Activated CD8-positive, alpha-beta memory T cell treated with anti-CD3 and anti-CD28 coated beads, Interleukin-2, amount 10 ng/mL, durations not matched to agents 7 days and 5 days (primary cell): Measurements from ENCODE around the gene GTPBP4. TPM values are rescaled to one million over a fixed set of nuclear protein-coding genes. Genes with fewer than 3 reads are reported as not detected.

Experiments used
- ATAC-seq: fragments of 150-1000 bp; cut with Tn5 transposase; one replicate; pipeline ENCODE4 v1.10.0; 2021; ENCODE audit warnings: moderate library complexity
- CTCF ChIA-PET: fragments of 350-600 bp; sonication (Branson Sonifier 250); formaldehyde crosslinking; loops from one replicate; lab custom pipeline; 2021; ENCODE audit warnings: antibody characterized with exemption; lab: Charles Lee
- DNase-seq: peaks from one replicate; pipeline ENCODE4 v3.0.0-alpha.2; 2020
- H3K27ac Mint-ChIP-seq: one replicate; pipeline ENCODE4 v1.8.0; 2021; ENCODE audit warnings: mild to moderate bottlenecking, mixed read lengths
- H3K27me3 Mint-ChIP-seq: one replicate; pipeline ENCODE4 v1.8.0; 2021; ENCODE audit warnings: mixed read lengths
- H3K36me3 Mint-ChIP-seq: one replicate; pipeline ENCODE4 v1.8.0; 2021; ENCODE audit warnings: mild to moderate bottlenecking, mixed read lengths
- H3K4me1 Mint-ChIP-seq: one replicate; pipeline ENCODE4 v1.8.0; 2021; ENCODE audit warnings: mixed read lengths
- H3K4me3 Mint-ChIP-seq: one replicate; pipeline ENCODE4 v1.8.0; 2021; ENCODE audit warnings: mild to moderate bottlenecking, moderate library complexity, mixed read lengths
- H3K9me3 Mint-ChIP-seq: one replicate; pipeline ENCODE4 v1.8.0; 2022; ENCODE audit warnings: low read depth, mixed read lengths
- total RNA-seq, 2 experiments: library from RNA; stranded (reverse); gene quantifications; one replicate each; pipeline ENCODE4 v1.2.3, GENCODE V29; 2021

Gene GTPBP4
- total RNA-seq, 2 experiments from 2014 or later: 66.1 to 88.2 TPM

DNA sequence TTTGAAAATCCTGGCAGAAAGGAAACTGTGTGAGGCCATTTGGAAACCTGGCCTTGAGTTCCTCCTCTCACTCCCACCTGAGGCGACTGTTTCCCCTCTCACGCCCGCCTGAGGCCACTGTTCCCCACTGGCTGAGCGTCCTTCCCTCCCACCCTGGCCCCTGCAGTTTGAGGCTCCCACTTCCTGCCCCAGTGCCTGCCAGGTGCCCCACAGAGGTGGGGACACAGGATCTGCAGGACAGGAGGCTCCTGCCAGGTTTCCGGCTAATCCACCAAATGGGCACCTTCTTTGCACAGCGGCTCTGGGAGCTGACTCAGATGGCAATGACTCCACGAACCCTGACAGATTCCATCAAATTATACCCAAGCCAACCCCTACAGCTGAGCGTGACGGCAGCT lies 32.4 kb upstream of the GTPBP4 start:
- H3K9me3 Mint-ChIP-seq: no peaks in the 10 kb centered on the region
- H3K27ac Mint-ChIP-seq: no peak overlapping the region
- H3K36me3 Mint-ChIP-seq: no peaks in the 10 kb centered on the region
- CTCF ChIA-PET: no interaction called here
- ATAC-seq (no peak), DNase-seq (no peak)
- H3K27me3 Mint-ChIP-seq: peaks cover 9% of the 10 kb centered on the region
- no peaks in the 10 kb centered on the region for H3K4me1 Mint-ChIP-seq
- H3K4me3 Mint-ChIP-seq: no peak overlapping the region

DNA sequence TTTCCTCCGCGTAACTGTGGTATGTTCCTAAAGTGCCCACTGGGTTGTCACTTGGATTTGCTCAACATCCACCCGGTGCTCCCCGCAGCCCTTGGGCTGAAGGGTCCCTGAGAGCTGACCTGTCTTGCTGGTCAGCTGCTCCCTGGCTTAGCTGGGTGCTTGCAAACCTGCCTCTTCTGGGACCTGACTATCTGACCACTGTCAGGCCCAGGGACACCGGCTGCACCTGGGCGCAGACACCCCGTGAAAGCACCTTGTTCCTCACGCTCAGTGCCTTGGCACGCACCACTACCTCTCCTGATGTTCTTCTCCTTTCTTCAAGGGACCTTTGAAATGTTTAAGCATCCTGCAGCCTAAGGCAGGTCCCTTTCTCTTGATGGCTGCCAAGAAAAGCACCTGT lies 30.1 kb upstream of the GTPBP4 start:
- no peaks in the 10 kb centered on the region for H3K36me3 Mint-ChIP-seq
- H3K4me3 Mint-ChIP-seq: no peak overlapping the region
- ATAC-seq (no peak), DNase-seq (no peak)
- no peak overlapping the region for H3K27ac Mint-ChIP-seq
- CTCF ChIA-PET: no interaction called here
- no peaks in the 10 kb centered on the region for H3K4me1 Mint-ChIP-seq
- H3K27me3 Mint-ChIP-seq: peaks cover 9% of the 10 kb centered on the region
- no peaks in the 10 kb centered on the region for H3K9me3 Mint-ChIP-seq

DNA sequence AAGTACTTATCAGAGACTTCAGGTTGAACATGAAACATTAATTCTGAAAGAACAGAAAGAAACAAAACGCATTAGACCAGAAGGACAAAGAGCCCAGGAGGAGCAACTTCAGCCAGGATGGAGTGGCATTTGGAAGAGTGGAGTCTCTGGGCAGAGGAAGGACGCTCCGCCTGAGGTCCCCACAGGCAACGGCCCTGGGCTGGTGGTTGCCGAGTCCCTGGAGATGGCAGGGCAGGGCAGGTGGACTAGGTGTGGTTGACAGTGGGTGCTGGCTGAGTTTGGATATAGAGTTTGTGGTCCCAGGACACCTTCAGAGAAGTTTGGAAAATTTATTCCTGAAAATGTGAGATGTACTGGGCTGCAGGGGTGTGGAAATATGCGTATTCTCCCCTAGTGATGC lies 29.4 kb upstream of the GTPBP4 start:
- H3K9me3 Mint-ChIP-seq: no peaks in the 10 kb centered on the region
- no peak overlapping the region for H3K4me3 Mint-ChIP-seq
- CTCF ChIA-PET: no interaction called here
- DNase-seq: no peak
- H3K27me3 Mint-ChIP-seq: peaks cover 9% of the 10 kb centered on the region
- ATAC-seq: no peak
- H3K4me1 Mint-ChIP-seq: no peaks in the 10 kb centered on the region
- H3K36me3 Mint-ChIP-seq: no peaks in the 10 kb centered on the region
- no peak overlapping the region for H3K27ac Mint-ChIP-seq

DNA sequence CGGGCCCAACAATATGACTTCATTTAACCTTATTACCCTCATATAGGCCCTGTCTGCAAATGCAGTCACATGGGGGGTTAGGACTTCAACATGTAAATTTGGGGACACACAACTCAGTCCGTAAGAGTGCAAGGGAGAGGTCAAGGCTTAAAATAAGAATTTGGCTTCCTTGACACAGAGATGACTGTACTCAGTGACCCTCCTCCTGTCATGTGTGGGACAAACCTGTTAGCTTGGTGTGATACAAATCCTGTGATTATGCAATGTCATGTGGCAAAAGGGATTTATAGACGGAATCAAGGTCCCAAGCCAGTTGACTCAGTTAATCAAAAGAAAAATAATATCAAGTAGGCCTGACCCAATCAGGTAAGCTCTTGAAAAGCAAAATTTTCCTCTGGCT lies 25.9 kb upstream of the GTPBP4 start:
- peaks cover 3% of the 10 kb centered on the region for H3K4me1 Mint-ChIP-seq
- ATAC-seq: no peak
- no peak overlapping the region for H3K4me3 Mint-ChIP-seq
- H3K27ac Mint-ChIP-seq: no peak overlapping the region
- DNase-seq: no peak
- no peaks in the 10 kb centered on the region for H3K9me3 Mint-ChIP-seq
- no peaks in the 10 kb centered on the region for H3K36me3 Mint-ChIP-seq
- H3K27me3 Mint-ChIP-seq: peaks cover 8% of the 10 kb centered on the region
- CTCF ChIA-PET: no interaction called here

DNA sequence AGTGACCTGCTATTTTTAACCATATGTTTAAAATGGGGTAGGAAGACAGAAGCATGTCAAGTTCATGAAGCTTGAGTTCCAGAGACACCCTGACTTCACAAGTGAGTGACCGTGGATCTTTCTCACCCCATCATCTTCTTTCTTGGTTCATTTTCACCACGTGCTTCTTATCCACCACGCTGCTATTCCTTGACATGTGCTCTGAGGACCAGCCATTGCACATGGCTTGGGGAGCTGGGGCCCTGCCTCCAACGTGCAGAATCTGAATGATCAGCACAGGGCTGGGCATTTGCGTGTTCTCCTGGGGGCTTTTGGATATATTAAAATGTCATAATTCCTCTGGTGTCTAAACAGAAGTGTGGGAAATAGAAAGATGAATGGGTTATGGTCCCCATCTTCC lies 25.0 kb upstream of the GTPBP4 start:
- H3K4me1 Mint-ChIP-seq: peaks cover 3% of the 10 kb centered on the region
- no peaks in the 10 kb centered on the region for H3K9me3 Mint-ChIP-seq
- H3K4me3 Mint-ChIP-seq: no peak overlapping the region
- H3K27ac Mint-ChIP-seq: no peak overlapping the region
- ATAC-seq (no peak), DNase-seq (no peak)
- H3K27me3 Mint-ChIP-seq: peaks cover 10% of the 10 kb centered on the region
- CTCF ChIA-PET: no interaction called here
- H3K36me3 Mint-ChIP-seq: no peaks in the 10 kb centered on the region

DNA sequence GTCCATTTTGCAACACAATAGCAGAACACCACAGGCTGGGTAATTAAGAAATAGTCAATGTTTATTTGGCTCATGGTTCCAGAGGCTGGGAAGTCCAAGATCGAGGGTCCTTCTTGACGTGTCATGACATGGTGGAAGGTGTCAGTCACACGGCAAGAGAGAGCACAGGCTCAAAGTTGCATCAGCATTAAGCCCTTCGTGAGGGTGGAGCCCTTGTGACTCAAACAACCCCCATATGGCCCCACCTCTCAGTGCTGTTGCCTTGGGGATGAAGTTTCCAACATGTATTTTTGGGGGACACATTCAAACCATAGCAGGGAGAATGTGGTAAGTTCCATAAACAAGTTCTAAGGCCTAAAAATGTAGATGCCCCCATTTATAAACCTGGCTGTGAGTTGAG lies 24.6 kb upstream of the GTPBP4 start:
- CTCF ChIA-PET: no interaction called here
- DNase-seq (no peak), ATAC-seq (no peak)
- Mint-ChIP-seq H3K4me3 (no peak overlapping the region), H3K27me3 (peaks cover 11% of the 10 kb centered on the region), H3K36me3 (no peaks in the 10 kb centered on the region), H3K27ac (no peak overlapping the region), H3K4me1 (peaks cover 3% of the 10 kb centered on the region), H3K9me3 (no peaks in the 10 kb centered on the region)

DNA sequence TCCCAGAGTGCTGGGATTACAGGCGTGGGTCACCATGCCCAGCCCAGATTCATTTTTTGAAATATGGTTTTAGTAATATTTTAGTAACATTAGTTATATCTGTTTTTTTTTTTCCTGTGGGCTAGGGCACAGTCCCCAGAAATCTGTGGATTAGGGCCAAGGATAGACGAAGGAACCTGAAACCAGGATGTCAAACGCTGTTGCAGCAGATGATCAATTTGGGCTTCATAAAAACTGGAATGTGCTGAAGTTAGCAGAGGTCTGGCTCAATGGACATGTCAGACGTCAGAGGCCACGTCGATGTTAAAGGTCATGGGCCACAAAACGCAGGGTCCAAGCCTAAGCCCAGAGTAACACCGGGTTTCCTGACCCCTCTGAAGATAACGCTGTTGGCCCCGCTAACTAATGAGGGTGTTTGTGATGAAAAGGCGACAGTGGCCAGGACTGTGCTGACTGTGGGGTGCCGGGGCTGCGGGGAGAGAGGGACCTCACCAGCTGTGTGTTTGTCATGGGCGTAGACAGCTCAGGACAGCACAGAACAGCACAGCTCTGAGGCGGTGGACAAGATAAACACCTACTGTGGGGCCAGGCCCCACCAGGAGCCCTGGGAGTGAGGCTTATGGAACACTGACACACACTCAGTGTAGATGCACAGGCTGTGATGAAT lies 23.8 kb upstream of the GTPBP4 start:
- H3K27me3 Mint-ChIP-seq: peaks cover 18% of the 10 kb centered on the region
- H3K27ac Mint-ChIP-seq: no peak overlapping the region
- H3K9me3 Mint-ChIP-seq: no peaks in the 10 kb centered on the region
- no peaks in the 10 kb centered on the region for H3K36me3 Mint-ChIP-seq
- peaks cover 3% of the 10 kb centered on the region for H3K4me1 Mint-ChIP-seq
- CTCF ChIA-PET: no interaction called here
- DNase-seq (no peak), ATAC-seq (no peak)
- no peak overlapping the region for H3K4me3 Mint-ChIP-seq

DNA sequence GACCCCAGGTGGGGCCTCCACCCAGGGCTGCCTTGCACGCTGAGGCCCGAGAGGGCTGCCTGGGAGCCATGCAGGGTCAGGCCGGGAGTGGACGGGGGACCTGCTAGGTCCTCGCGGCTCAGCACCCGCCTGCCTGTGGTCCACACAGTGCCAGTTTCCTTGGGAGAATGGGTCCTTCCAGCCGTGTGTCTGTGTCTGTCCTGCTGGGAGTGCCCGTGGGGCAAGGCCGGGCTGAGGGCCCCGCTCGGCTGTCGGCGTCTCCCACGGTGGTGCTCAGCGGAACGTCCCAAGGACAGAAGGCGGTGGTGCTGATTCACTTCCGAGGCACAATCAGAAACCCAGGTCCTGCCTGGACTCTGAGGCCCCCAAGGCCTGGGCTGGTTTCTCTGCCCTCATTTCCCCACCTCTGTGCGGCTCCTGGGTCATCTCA lies 23.2 kb upstream of the GTPBP4 start:
- CTCF ChIA-PET: no interaction called here
- Mint-ChIP-seq H3K27ac (no peak overlapping the region), H3K36me3 (no peaks in the 10 kb centered on the region), H3K27me3 (peaks cover 21% of the 10 kb centered on the region), H3K4me3 (no peak overlapping the region), H3K4me1 (peaks cover 3% of the 10 kb centered on the region), H3K9me3 (no peaks in the 10 kb centered on the region)
- no peak for DNase-seq
- ATAC-seq: no peak

DNA sequence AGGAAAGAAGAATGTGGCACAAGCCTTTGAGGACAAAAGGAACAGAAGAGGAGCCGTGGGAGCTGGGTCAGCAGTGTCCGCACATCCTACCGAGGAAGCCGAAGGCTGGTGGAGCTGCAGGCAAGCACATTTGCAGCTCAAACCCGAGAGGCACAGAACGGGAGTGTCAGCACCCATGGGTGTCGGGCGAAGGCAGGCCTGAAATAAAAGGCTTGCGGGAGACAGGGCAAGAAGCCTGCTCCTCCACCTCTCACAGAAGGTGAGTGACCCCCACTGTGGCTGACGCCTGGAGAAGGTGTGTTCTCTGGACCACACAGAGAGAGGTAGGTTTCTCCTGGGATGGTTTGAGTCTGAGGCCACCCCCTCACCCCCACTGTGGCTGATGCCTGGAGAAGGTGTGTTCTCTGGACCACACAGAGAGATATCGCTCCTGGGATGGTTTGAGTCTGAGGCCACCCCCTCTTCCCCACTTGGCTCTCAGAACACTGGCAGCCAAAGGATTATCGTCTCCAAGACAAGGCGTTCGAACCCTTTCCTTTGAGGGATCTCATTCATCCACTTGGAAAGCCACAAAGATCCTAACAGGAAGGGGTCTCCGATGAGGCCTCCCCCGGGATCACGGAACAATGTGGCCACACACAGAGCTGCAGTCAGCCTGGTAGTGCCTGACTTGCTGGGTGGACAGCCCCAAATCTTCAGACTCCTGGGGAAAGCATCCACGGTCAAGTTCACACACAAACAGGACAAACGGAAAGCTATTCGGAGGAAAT lies 21.6 kb upstream of the GTPBP4 start:
- DNase-seq: no peak
- H3K4me1 Mint-ChIP-seq: peaks cover 3% of the 10 kb centered on the region
- H3K27ac Mint-ChIP-seq: no peak overlapping the region
- no peaks in the 10 kb centered on the region for H3K36me3 Mint-ChIP-seq
- no peak for ATAC-seq
- CTCF ChIA-PET: no interaction called here
- no peaks in the 10 kb centered on the region for H3K9me3 Mint-ChIP-seq
- peaks cover 25% of the 10 kb centered on the region for H3K27me3 Mint-ChIP-seq
- no peak overlapping the region for H3K4me3 Mint-ChIP-seq

DNA sequence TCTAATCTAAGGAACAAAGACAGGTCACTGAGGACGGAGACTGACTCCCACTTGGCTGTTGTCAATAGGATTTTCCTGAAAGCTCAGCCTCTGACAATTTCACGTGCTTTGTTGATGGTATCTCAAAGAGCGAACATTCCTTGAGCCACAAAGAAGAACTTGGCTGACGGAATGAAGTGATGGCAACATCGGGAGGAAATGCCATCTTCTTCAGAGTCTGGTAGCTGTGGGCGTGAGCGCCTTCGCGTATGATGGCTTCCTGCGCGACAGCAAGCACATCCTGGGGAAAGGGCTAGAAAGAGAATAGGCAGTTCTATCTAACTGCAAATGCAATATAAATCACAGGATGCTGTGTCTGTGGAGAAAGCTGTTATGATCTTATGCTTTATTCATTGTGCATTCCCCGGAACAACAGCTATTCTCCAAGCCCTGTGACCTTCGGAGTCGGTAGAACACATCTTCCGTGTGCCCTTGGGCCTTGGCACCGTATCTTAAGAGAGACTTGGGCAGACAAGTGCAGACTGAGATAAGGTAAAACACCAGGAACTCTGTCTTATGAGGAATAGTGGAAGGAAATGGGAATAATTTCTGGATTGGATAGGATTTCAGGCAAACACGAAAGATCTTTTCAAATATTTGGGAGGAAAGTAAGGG lies 19.6 kb upstream of the GTPBP4 start:
- Mint-ChIP-seq H3K36me3 (no peaks in the 10 kb centered on the region), H3K4me1 (peaks cover 3% of the 10 kb centered on the region), H3K27ac (no peak overlapping the region), H3K4me3 (no peak overlapping the region), H3K9me3 (no peaks in the 10 kb centered on the region), H3K27me3 (peaks cover 25% of the 10 kb centered on the region)
- CTCF ChIA-PET: no interaction called here
- ATAC-seq (no peak), DNase-seq (no peak)

DNA sequence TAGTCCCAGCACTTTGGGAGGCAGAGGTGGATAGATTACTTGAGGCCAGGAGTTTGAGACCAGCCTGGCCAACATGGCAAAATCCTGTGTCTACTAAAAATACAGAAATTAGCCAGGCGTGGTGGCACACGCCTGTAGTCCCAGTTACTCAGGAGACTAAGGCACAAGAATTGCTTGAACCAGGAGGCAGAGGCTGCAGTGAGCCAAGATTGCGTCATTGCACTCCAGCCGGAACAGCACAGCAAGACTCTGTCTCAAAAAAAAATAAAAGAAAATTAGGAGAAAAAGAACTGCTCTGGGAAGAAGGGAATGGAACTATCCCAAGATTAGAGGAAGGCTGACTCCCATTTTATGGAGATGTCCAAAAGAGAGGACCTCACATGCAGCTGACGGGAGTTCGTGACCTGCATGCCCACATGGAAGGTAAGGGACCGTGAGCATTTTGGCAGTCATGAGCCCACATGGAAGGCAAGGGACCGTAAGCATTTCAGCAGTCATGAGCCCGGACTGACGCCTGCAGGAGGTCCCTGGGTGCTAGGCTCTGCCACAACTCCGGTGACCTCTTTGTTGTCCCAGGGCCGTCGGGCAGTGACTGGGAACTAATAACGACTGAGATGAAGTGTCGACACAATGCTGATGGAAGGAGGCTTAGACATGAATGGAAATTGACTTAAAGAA lies 18.6 kb upstream of the GTPBP4 start:
- Mint-ChIP-seq H3K4me3 (no peak overlapping the region), H3K27ac (no peak overlapping the region), H3K27me3 (peaks cover 23% of the 10 kb centered on the region), H3K36me3 (no peaks in the 10 kb centered on the region), H3K9me3 (no peaks in the 10 kb centered on the region), H3K4me1 (peaks cover 3% of the 10 kb centered on the region)
- CTCF ChIA-PET: no interaction called here
- ATAC-seq (no peak), DNase-seq (no peak)

DNA sequence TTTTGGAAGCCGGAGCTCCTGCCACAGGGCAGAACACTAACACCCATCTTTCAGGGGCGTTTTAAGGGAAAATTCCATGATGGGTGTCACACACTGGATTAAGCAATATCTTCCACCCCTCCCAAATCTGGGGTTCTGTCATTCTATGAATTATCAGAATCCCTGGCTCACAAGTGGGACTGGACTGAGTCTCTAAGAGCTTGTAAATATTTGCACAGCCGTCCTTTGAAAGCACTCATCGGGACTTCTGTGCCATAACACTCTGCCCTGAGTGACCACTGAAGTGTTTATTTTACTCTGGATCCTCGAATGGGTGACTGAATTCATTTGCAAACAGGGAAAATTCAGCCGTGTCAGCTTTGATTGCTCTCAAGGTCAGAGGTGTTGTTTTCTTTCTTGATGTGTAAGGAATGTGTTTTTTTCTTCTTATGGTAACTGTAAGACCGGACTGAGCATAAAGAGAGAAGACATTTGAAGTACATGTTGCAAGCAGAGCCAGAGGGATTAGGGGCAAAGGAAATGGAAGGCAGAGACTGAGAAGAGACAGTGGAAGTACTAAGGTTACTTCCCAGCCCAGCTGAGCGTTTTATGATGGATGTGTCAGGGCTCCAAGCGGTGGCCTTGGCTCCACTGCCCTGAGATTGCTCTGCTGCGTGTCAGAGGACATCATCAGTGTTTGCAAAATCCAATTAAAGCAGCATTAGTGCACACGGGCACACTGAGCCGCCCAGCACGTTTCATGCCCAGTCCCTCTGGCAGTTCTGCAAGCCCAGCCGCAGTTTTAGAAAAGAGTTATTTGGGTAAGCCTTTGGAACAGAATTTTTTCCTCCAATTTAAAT lies 17.7 kb upstream of the GTPBP4 start:
- no peak for DNase-seq
- H3K36me3 Mint-ChIP-seq: no peaks in the 10 kb centered on the region
- CTCF ChIA-PET: interaction anchor here (1.2 kb wide), 1 partner anchor 16 kb away, joined by 3 read pairs; no protein-coding TSS in a partner anchor

DNA sequence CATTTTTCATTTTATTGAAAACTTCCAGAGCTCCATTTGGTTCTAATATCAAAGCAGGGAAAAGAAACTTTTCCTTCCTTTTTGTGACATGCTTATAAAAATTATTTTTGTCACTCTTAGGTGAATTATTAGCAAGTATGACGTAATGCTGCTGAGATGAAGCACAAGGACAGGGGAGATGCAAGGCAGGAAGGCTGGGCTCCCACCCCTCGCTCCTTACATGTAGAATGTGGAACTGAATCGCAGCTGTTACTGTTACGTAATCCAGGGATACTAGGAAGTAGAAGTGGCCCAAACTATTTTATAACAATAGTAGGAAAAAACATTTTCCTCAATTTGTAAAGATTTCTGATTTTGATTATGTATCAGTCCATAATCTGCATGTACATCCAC lies 17.1 kb upstream of the GTPBP4 start:
- CTCF ChIA-PET: interaction anchor here (1.2 kb wide), 1 partner anchor 15 kb away, joined by 3 read pairs; no protein-coding TSS in a partner anchor
- Mint-ChIP-seq H3K4me1 (peaks cover 3% of the 10 kb centered on the region), H3K4me3 (no peak overlapping the region), H3K36me3 (no peaks in the 10 kb centered on the region), H3K27ac (no peak overlapping the region), H3K9me3 (no peaks in the 10 kb centered on the region), H3K27me3 (peaks cover 23% of the 10 kb centered on the region)
- DNase-seq: no peak
- no peak for ATAC-seq

More for the DNA sequence above, 17.7 kb upstream of the GTPBP4 start:
- no peak overlapping the region for H3K4me3 Mint-ChIP-seq
- peaks cover 3% of the 10 kb centered on the region for H3K4me1 Mint-ChIP-seq
- no peaks in the 10 kb centered on the region for H3K9me3 Mint-ChIP-seq
- no peak overlapping the region for H3K27ac Mint-ChIP-seq
- ATAC-seq: no peak
- H3K27me3 Mint-ChIP-seq: peaks cover 23% of the 10 kb centered on the region
